Amniotic epithelial cell (primary cell): ENCODE results near the gene NCK2.
A peak's percentile ranks its signal among the peaks of the same experiment; 100 is the strongest.

Source experiments
- DNase-seq: peaks from one replicate; pipeline ENCODE4 v3.0.0-alpha.2; 2010; ENCODE audit warnings: low read depth

NCK2 gene

GRCh38 chr2:105744909-105745853 is at the start of gene NCK2:
NCK2 (plus strand) TSS chr2:105744912; CDS start chr2:105855064, 110,152 bp downstream.
- no peak for DNase-seq

- DNase-seq, result no peak
Observed at GRCh38 chr2:105697781-105698449, 46.8 kb upstream of the NCK2 start.

GRCh38 chr2:105698820-105699219 is 45.9 kb upstream of the NCK2 start:
- DNase-seq, result no peak

- DNase-seq, result no peak
Observed at GRCh38 chr2:105701042-105701441, 43.7 kb upstream of the NCK2 start.

- DNase-seq, result no peak
Observed at GRCh38 chr2:105708697-105709096, 36.0 kb upstream of the NCK2 start.

GRCh38 chr2:105711394-105711793 is 33.3 kb upstream of the NCK2 start:
- no peak for DNase-seq

GRCh38 chr2:105712166-105712915 is 32.4 kb upstream of the NCK2 start:
- no peak for DNase-seq

- peak; percentile 17 for DNase-seq
Observed at GRCh38 chr2:105712981-105713596, 31.6 kb upstream of the NCK2 start.

GRCh38 chr2:105714141-105714540 is 30.6 kb upstream of the NCK2 start:
- DNase-seq, result no peak

GRCh38 chr2:105718846-105719481 is 25.7 kb upstream of the NCK2 start:
- no peak for DNase-seq

- DNase-seq, result no peak
Observed at GRCh38 chr2:105721991-105722511, 22.7 kb upstream of the NCK2 start.

GRCh38 chr2:105722726-105723297 is 21.9 kb upstream of the NCK2 start:
- no peak for DNase-seq

GRCh38 chr2:105723431-105723830 is 21.3 kb upstream of the NCK2 start:
- DNase-seq, result no peak

GRCh38 chr2:105725388-105725787 is 19.3 kb upstream of the NCK2 start:
- no peak for DNase-seq

GRCh38 chr2:105730170-105730569 is 14.5 kb upstream of the NCK2 start:
- DNase-seq, result no peak

GRCh38 chr2:105731511-105731910 is 13.2 kb upstream of the NCK2 start:
- no peak for DNase-seq

GRCh38 chr2:105732101-105732500 is 12.6 kb upstream of the NCK2 start:
- peak; percentile 52 for DNase-seq

GRCh38 chr2:105732955-105733607 is 11.6 kb upstream of the NCK2 start:
- no peak for DNase-seq

GRCh38 chr2:105733875-105734274 is 10.8 kb upstream of the NCK2 start:
- no peak for DNase-seq

- peak; percentile 69 for DNase-seq
Observed at GRCh38 chr2:105734762-105735538, 9.8 kb upstream of the NCK2 start.
